Effector CD8-positive, alpha-beta T cell (primary cell): Measurements from ENCODE around the gene SYT17.

ENCODE experiments used
- DNase-seq: peaks from one replicate; lab custom pipeline; 2025; lab: John Stamatoyannopoulos, UW

The SYT17 gene

DNA sequence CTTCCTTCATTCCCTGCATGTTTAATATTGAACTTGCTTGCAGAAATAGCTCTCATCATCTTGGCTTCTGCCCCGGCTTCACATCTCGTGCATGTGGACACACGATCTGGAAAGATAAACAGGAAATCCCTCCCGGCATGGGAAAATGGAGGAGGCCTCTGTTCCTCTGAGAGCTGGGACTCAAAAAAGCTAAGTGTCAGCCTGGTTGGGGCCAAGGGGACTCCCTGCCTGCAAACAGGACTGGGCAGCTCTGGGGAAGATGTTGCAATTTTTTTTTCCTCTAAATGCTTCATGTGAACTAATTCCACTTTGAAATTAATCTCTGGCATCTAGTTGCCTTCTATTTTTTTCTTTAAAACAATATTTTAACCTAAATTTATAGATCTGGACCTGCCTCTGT, 29.4 kb upstream of the SYT17 start:
- no peak for DNase-seq

- no peak for DNase-seq
Measured at GRCh38 chr16:19139436-19140091, 28.5 kb upstream of the SYT17 start.

GRCh38 chr16:19140396-19140795, 27.6 kb upstream of the SYT17 start:
- DNase-seq = no peak

DNA sequence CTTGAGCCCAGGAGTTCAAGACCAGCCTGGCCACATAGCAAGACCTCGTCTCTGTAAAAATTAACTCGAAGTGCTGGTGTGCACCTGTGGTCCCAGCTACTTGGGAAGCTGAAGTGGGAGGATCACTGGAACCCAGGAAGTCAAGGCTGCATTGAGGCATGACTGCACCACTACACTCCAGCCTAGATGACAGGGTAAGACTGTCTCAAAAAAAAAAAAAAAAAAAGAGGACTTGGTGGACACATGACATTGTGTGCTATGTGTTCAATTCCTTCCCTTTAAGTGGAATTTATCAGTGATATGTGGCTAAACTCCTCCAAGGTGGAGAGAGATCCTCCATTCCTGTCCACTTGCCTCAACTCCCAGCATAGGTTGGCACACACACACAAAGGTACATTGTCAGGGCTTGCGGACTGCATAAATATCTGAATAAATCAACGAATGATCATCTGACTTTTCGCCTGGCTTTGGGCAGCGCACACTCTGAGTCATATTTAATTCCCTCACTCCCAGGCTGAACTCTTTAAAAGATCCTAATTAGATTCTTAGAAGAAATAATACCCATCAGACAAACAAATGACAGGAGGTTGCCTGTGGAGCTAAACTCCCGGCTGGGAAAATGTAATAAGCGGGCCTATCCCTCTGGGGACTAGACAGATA, 25.0 kb upstream of the SYT17 start:
- DNase-seq = no peak

DNA sequence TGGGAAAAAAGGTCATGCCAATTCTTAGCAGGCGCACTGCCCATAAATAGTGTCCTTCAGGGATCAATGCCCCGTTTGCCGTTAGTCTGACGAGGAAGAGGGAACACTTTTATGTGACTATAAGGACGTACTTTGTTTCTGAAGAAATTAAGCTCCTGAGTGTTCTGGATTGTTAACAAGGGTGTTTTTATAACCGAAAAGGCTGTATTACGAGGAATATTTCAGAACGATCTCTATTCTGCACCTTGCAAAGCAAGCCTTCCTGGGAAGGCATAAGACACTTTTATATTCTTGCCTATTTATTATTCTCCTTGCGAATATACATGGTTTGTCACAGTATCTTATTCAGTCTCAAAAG, 24.5 kb upstream of the SYT17 start:
- no peak for DNase-seq

GRCh38 chr16:19145010-19145409, 23.0 kb upstream of the SYT17 start:
- no peak for DNase-seq

- DNase-seq = no peak
Measured at GRCh38 chr16:19147126-19147525, 20.9 kb upstream of the SYT17 start.

GRCh38 chr16:19147627-19148026, 20.4 kb upstream of the SYT17 start:
- no peak for DNase-seq

DNA sequence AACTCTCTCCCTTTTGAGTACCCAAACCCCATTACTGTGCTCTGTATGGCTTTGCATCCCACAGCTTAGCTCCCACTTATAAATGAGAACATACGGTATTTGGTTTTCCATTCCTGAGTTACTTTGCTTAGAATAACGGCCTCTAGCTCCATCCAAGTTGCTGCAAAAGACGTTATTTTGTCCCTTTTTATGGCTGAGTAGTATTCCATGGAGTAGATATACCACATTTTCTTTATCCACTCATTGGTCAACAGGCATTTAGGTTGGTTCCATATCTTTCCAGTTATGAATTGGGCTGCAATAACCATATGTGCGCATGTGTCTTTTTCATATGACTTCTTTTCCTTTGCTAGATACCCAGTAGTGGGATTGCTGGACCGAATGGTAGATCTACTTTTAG, 19.9 kb upstream of the SYT17 start:
- DNase-seq = no peak

- no peak for DNase-seq
Measured at GRCh38 chr16:19151310-19151709, 16.7 kb upstream of the SYT17 start.

- DNase-seq = no peak
Measured at GRCh38 chr16:19152042-19152441, 16.0 kb upstream of the SYT17 start.

DNA sequence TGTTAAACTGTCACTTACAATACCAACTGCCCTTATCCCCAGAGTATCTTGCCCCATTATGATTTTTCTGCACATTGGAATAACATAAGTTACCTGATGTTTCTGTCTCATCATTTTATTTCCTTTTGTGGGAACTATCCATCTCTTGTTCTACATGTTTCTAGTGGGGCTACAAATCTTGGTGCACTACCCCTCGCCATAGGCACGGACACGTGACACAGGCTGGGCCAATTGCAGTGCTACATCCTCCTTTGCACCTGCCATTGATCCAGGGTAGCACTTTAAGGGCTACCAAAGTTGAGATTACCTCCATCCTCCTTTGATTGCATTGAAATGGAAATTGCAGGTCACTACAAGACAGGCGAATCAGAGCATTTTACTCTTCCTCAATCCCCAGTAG, 14.2 kb upstream of the SYT17 start:
- no peak for DNase-seq

DNA sequence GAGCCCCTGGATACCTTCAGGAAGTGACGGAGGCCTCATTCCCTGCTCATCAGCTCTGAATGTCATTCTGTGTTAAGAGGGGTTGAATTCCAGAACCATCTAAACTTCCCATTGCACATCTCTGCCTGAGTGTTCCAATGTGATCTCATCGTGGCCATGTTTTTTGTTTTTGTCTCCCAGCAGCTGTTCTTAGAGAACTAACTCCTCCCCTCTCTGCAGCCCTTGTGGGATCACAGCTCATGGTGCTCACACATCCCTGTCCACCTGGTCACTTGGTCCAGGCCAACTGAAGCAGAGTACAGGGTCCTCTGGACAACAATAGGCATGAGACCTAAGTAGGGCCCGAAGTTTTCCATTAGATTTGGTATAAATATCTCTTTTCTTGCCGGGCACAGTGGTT, 6.0 kb upstream of the SYT17 start:
- DNase-seq = no peak

- DNase-seq = no peak
Measured at GRCh38 chr16:19163215-19163614, 4.8 kb upstream of the SYT17 start.

DNA sequence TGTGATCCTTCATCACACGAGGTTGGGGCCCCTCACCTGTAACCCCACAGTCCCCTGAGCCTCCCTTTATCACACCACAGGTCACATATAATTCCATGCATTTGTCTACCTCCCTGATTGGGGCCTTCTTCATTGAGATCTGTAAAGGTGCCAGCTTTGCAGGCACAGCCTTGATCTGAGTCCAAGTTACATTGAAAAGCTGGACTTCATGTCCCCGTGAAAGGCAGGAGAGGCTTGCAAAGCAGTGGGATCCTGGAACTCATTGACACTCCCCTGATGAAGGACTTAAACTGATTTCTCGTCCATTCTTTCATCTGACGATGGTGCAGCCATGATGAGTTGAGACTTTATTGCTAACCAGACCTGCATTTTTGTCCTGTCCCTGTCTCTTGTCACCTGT, 3.8 kb upstream of the SYT17 start:
- no peak for DNase-seq

- no peak for DNase-seq
Measured at GRCh38 chr16:19165101-19165500, 2.9 kb upstream of the SYT17 start.

DNA sequence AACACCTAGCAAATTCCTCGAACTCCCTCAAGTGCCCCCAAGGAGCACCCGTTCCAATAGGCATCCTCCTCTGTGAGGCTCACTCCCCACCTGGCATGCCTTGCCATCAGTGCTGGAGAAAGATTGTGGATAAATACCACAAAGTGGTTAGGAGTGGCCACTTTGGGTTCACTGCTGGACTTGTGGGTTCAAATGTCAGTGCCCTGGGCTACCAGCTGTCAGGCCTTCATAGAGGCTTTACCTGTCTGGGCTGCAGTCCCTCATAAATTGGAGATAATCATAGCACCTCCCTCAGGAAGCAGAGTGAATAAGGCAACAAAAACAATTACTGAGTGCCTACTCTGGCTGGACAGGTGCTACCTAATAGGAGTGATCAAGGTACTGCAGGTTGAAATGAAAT, 1.5 kb upstream of the SYT17 start:
- DNase-seq = no peak

DNA sequence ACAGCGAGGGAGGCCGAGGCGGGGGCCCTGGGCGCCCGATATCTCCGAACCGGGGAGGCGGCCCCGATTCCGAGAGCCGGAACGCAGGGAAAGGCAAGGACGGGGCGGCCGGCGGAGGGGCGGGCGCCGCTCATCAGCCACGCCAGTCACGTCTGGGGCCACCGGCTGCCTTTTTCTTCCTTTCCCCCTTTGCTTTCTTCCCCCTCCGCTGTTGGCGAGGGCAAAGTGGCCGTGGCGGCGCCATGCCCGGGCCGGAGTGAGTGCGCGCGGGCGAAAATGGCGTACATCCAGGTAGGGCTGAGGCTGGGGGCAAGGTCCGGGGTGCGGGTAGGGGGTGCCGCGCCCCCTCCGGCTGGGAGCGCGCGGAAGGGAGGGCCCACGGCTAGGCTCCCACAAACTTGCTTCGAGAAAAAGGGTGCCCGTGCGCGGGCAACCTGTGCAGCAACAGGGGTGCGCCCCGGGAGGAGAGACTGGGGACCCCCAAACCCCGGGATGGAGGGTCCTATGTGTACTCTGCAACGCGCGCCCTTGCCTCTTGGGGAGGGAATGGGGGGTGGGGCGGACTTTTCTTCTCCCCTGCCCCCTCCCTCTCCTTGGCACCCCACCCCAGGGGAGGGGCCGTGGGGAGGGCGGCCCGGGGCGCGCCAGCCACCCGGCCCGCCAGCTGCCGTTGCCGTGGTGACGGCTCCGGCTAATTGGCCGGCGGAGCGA, 486 bp downstream of the SYT17 start:
- DNase-seq = no peak

DNA sequence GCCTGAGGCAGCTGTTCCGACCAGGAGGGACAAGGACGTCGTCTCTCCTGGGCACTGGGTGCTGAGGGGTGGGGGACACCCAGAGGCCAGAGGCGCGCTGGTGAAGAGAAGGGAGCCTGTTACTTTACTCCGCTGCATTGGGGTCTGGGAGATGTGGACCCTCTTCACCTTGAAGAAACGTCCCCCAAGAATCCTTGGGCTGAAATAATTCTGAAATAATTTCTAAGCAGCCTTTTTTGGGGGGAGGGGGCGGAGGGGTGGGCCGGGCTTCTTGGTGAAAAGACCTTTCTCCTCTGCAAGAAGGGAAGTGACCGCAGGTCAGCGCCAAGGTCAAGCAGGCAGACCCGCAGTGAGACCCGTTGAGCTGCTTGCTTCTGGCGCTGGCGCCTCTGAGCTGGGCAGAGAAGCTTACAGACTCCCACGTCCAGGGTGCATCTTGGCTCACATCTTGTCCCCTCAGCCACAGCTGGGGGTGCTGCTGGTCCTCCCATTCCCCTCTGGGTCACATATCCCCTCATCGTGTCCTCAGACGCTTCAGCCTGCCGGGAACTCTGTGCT, 1.1 kb downstream of the SYT17 start:
- no peak for DNase-seq

- DNase-seq = no peak
Measured at GRCh38 chr16:19170043-19170655, 2.1 kb downstream of the SYT17 start.

DNA sequence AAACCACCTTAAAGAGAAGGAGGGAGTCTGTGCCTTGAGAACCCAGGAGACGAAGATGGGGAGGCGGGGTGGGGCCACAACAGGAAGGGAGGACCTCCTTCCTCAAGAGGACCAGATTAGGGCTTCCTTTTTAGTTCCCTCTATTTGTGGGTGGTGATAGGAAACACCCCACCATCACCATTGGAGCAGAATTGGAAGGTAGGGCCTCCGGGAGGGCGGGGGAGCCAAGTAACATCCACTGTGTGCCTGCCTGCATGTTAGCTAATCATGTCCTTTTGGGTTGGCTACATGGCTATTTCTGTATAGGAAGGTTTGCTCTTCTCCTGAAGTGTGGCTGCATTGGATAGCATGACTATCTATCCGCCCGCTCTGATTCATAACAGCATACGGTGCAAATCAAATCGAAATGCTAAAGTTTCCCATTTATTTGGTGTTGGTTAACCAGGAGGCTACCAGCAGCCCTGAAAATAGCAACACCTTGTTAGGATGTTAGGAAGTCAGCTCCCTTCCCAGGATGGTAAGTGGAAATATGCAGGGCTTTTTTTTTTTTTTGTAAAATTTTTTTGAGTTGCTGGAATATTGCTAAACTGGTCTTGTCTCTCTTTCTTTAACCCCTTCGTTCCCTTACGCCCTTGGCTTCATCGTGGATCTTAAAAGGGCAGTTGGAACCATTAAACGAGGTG, 4.2 kb downstream of the SYT17 start:
- DNase-seq = no peak

DNA sequence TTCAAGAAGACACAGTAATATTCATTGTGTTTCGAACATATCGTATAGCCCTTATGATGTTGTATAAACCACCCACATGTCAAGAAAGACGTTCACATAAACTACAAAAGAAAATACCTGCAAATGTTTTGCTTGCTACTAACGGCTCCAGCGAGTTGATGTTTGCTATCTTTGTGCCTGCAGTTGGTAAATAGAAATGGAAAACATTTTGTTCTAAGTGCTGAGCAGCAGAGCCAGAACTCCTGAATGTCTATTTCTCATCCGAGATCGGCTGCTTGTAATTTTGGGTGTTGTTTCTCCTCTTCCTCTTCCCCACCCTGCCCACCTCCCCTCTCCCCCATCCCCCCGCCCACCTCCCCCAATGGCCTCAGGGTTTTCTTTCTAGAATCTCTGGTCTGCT, 5.0 kb downstream of the SYT17 start:
- DNase-seq = no peak
